ENCODE results near the gene MIDN. TPM values are rescaled to one million over a fixed set of nuclear protein-coding genes. Genes with fewer than 3 reads are reported as not detected.

MIDN gene
- total RNA-seq, 2 donors from 2014 or later, result 87.1 to 113 TPM

DNA sequence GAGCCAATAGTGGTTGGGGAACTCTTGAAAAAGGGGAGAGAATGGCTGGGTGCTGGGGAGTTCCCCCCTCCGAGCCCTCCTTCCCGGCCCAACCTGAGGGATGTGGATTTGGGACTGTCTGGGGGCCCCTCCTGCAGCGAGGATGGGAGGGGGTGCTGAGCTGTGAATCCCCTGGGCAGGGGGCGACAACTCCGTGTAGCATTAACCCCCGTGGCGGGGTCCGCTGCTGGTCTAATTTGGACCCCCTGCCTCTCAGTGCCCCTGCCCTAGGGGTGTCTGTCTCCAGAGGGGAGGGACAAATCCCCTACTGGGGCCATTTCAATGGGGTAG is 9.7 kb downstream of the MIDN start:
- no peaks in the 10 kb centered on the region for H3K27me3 Mint-ChIP-seq

DNA sequence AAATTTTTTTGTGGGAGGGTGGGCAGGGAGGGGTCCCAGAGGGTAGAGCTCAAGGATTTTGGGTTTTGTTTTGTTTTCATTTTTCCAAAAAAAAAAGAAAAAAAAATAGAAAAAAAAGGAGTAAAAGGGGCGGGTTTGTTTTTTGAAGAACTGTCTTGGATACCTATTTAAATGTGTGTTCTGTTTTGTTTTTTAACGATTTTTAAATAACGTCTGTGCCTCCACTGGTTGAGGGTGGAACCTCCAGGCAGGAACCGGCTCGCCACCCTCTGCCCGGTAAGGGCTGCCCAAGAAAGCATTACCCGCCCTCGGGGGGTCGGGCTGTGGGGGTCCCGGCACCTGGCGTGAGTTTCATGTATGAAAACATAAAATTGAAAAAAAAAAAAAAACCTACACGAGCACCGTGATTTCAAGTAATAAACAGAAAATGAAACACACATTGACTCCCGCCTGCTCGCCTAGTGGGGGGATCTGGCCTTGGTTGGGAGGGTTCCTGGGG is 10.4 kb downstream of the MIDN start:
- DNase-seq (no peak), ATAC-seq (no peak)
- H3K9me3 ChIP-seq (ENCODE audit: control insufficient read depth, low read length, poor library complexity, severe bottlenecking), result no peaks in the 10 kb centered on the region
- H3K36me3 Mint-ChIP-seq (ENCODE audit: low read depth), result peaks cover 2% of the 10 kb centered on the region
- H3K4me1 Mint-ChIP-seq, result peaks cover 37% of the 10 kb centered on the region
- H3K27me3 Mint-ChIP-seq, result no peaks in the 10 kb centered on the region
- H3K4me3 Mint-ChIP-seq, result peak overlapping the region; percentile 94
- H3K27ac Mint-ChIP-seq, result peak overlapping the region; percentile 96

More for the DNA sequence above, 9.7 kb downstream of the MIDN start:
- ATAC-seq (no peak), DNase-seq (no peak)
- peak overlapping the region; percentile 96 for H3K27ac Mint-ChIP-seq
- H3K9me3 ChIP-seq (ENCODE audit: control insufficient read depth, low read length, poor library complexity, severe bottlenecking), result no peaks in the 10 kb centered on the region
- peaks cover 37% of the 10 kb centered on the region for H3K4me1 Mint-ChIP-seq
- H3K4me3 Mint-ChIP-seq, result peak overlapping the region; percentile 94
- H3K36me3 Mint-ChIP-seq (ENCODE audit: low read depth), result peaks cover 2% of the 10 kb centered on the region

DNA sequence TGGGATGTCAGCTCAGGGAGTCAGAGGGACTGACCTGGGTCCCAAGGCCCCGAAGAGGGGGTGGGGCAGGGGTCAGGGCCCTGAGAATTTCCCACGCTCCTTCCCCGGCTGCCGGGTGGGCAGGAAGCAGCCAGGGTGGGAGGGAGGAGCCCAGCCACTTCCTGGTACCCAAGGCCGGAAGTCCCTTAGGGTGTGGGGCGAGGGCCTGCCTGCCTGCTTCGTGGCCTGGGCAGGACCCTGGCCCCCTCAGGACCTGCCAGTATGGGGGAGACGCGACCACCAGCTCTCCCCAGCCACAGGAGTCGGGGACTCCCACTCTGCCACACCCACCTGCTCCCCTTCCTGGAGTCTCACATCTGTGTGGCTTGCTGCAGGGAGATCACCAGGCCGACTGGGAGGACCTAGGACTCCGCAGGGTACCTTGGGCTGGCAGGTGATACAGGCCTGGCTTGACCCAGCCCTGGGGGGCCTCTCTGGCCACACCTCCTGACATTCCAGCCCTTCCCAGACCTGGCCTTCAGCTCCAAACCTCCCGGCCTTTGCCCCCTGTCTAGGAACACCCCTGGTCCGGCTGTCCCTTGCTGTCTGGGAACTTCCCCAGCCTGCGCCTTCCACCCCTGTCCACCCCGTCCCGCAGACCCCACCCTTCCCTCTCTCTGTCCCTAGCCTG is 11.0 kb downstream of the MIDN start:
- Mint-ChIP-seq H3K27me3 (no peaks in the 10 kb centered on the region), H3K4me1 (peaks cover 37% of the 10 kb centered on the region), H3K27ac (peak overlapping the region; percentile 96), H3K36me3 (ENCODE audit: low read depth) (peaks cover 2% of the 10 kb centered on the region), H3K4me3 (peak overlapping the region; percentile 94)
- ATAC-seq (peak; percentile 35), DNase-seq (peak; percentile 42 to 58 (median 56))
- H3K9me3 ChIP-seq (ENCODE audit: control insufficient read depth, low read length, poor library complexity, severe bottlenecking), result no peaks in the 10 kb centered on the region

DNA sequence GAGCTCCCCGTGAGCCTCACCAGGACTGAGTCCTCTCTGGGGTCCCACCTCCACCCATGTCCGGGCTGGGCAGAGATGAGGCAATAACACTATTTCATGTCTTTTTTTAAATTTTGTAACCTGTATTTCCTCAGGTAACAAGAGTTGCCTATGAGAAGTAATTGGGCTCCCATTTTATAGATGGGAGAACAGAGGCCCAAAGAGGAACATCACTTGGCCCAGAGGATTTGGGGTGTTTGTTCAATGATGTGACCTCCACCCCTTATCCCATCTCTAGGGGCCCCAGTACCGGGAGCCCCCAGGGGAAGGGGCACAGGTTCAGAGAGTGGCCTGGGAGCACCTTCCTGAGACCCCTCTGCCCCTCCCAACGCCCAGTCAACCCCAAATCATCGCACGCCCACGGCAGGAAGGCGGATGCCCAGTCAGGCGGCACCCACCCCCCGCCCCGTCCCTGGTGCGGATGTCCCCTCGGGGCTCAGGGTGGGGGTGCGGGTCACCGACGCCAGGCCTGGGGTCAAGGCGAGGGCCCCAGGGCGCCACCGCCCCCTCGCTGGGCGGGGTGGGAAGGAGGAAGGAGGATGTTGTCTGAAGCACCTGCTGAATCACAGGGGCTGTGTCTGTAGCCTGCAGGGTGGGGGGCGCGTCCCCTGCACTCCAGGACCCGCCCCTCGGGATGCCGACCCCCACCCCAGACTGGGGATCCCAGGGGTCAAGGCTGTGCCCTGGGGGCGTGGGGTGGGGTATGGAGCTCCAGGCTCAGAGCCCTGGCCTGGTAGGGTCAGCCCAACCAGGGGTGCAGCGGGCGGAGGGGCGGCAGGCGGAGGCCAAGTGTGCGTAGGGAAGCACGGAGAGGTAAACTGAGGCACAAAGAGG is 11.7 kb downstream of the MIDN start:
- Mint-ChIP-seq H3K36me3 (ENCODE audit: low read depth) (peaks cover 2% of the 10 kb centered on the region), H3K4me1 (peaks cover 42% of the 10 kb centered on the region), H3K27ac (peak overlapping the region; percentile 96), H3K27me3 (no peaks in the 10 kb centered on the region), H3K4me3 (peak overlapping the region; percentile 94)
- peak; percentile 6 for ATAC-seq
- H3K9me3 ChIP-seq (ENCODE audit: control insufficient read depth, low read length, poor library complexity, severe bottlenecking), result no peaks in the 10 kb centered on the region
- peak in 2 of 3 donors; percentile 42 to 50 for DNase-seq

DNA sequence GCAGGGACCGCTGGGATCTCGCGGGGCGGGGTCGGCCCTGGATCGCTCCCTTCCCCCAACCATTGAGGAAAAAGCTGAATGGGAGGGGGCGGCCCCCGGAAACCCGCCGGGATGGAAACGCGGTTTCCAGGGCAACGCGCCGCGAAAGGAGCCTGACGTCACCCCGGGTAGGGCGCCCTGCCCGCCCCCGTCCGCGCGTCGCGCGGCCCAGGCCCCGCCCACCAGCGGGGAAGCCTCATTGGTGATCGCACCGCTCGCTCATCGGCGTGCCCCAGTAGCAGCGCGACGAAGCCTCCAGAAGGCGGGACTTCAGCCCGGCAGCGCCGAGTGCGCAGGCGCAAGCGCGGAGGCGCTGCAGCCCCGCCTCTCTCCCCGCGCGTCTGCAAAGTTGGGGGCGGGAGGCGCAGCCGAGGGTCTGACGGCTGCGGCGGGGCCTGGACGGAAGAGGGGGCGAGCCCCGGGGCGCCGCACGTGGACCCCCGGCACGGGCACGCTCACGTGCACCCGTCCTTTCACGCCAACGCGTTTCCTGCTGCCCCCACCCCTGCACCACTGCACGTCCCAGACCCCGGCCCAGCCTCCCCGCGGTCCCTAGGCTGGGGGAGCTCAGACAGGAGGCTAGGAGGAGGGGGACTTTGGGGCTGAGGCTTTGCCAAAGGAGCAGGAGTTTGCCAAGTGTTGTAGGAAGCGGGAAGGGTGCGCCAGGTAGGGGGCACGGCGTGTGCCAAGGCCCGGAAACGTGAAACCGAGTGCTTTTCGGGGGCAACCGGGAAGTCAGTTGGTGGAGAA is 12.6 kb downstream of the MIDN start:
- peaks cover 47% of the 10 kb centered on the region for H3K4me1 Mint-ChIP-seq
- no peaks in the 10 kb centered on the region for H3K27me3 Mint-ChIP-seq
- DNase-seq, result peak; percentile 96 to 98 (median 98)
- peaks cover 2% of the 10 kb centered on the region for H3K36me3 Mint-ChIP-seq (ENCODE audit: low read depth)
- peak overlapping the region; percentile 94 for H3K4me3 Mint-ChIP-seq
- H3K9me3 ChIP-seq (ENCODE audit: control insufficient read depth, low read length, poor library complexity, severe bottlenecking), result no peaks in the 10 kb centered on the region
- peak overlapping the region; percentile 96 for H3K27ac Mint-ChIP-seq
- ATAC-seq, result peak; percentile 85

DNA sequence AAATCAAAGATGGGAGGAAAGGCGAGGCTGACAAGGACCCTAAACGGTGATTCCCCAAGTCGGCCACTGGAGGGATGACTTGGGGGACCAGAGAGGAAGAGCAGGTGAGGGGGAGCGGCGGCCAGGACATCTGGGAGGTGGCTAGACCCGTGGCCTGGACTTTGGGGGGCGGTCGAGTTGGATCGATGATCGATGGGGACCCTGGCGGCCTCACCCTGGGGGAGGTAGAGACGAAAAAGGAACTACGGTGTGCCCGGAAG is 13.1 kb downstream of the MIDN start:
- no peaks in the 10 kb centered on the region for H3K27me3 Mint-ChIP-seq
- H3K4me1 Mint-ChIP-seq, result peaks cover 47% of the 10 kb centered on the region
- no peak for DNase-seq
- peak overlapping the region; percentile 94 for H3K4me3 Mint-ChIP-seq
- peaks cover 2% of the 10 kb centered on the region for H3K36me3 Mint-ChIP-seq (ENCODE audit: low read depth)
- no peaks in the 10 kb centered on the region for H3K9me3 ChIP-seq (ENCODE audit: control insufficient read depth, low read length, poor library complexity, severe bottlenecking)
- ATAC-seq, result no peak
- peak overlapping the region; percentile 96 for H3K27ac Mint-ChIP-seq

DNA sequence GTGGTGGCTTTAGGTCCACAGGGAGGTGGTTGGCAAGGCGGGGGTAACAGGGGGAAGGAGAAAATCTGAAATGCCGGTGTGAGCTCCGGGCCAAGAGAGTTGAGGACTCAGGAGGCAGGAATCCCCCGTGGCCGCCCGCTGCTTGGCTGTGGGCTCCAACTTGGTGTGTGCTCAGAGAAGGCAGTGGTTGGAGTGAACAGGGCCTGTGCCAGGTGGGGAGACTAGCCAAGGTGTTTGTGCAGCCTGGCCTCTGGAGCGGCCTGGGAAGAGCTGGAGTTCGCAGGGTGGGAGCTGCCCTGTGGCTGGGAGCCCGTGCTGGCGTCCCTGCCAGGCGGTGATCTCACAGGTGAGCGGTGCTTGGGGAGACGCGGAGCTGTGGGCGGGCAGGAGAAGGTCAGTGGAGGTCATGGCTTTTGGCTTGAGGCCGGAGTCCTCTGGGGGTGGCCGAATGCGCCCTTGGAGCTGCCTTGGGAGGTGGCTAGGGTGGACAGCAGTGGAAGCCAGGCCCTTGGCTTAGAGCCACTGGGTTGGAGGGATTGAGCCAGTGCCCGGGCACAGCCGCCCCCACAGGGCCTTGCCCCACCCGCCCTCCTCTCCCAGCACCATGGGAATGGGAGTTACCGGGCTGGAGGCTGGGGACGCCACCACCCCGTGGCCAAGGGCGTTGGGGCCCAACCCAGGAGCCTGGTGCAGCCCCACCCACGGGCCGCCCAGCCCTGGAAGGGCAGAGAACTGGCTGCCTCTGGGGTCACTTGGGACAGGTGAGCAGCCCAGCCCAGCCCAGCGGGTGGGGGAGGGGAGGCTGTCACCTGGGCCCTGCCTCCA is 13.6 kb downstream of the MIDN start:
- peak overlapping the region; percentile 94 for H3K4me3 Mint-ChIP-seq
- peaks cover 2% of the 10 kb centered on the region for H3K36me3 Mint-ChIP-seq (ENCODE audit: low read depth)
- ATAC-seq, result peak; percentile 12
- H3K9me3 ChIP-seq (ENCODE audit: control insufficient read depth, low read length, poor library complexity, severe bottlenecking), result no peaks in the 10 kb centered on the region
- H3K4me1 Mint-ChIP-seq, result peaks cover 47% of the 10 kb centered on the region
- H3K27ac Mint-ChIP-seq, result peak overlapping the region; percentile 96
- DNase-seq, result peak in 2 of 3 donors; percentile 46 to 61
- no peaks in the 10 kb centered on the region for H3K27me3 Mint-ChIP-seq

DNA sequence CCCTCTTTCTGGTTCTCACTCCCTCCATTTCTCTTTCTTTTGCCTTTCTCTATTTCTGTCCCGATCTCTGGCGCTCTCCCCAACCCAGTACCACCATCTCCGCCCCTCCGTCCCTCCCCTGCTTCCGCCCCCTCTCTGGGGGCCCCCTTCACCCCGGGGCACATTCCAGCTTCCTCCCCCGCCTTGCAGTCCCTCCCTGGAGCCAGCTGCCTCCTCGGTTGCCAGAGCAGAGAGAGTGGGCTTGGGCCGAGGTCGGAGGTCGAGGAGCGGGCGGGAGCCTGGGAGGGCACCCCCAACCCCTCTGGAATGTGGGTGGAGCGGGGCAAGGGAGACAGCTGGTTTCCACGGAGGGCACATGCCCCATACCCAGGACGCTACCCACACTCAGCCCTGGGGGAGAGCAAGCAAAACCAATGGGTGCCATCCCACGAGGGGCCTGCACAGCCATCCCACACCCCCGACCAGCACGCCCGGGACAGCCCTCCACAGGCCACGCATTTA is 14.3 kb downstream of the MIDN start:
- ATAC-seq (no peak), DNase-seq (no peak)
- no peaks in the 10 kb centered on the region for H3K36me3 Mint-ChIP-seq (ENCODE audit: low read depth)
- H3K4me1 Mint-ChIP-seq, result peaks cover 47% of the 10 kb centered on the region
- peak overlapping the region; percentile 96 for H3K27ac Mint-ChIP-seq
- H3K9me3 ChIP-seq (ENCODE audit: control insufficient read depth, low read length, poor library complexity, severe bottlenecking), result no peaks in the 10 kb centered on the region
- peak overlapping the region; percentile 67 for H3K4me3 Mint-ChIP-seq
- no peaks in the 10 kb centered on the region for H3K27me3 Mint-ChIP-seq

DNA sequence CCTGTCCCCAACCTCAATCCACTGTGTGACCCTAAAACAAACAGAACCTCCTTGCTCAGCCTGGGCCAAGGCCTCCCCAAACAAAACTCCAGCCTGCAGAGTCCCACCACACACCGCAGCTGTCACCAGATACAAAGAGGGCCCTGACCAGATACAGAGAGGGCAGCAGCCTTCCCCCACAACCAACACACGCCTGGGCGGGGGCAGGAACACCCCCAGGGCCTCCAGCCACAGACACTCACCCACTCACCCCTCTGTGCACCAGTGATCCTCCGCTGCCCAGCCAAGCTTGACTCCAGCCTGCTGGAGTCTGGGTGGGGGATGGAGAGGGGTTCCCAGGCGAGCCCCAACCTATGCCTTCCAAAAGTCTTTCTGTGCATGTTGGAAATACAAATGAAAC is 14.8 kb downstream of the MIDN start:
- peak overlapping the region; percentile 67 for H3K4me3 Mint-ChIP-seq
- no peak for ATAC-seq
- peaks cover 43% of the 10 kb centered on the region for H3K4me1 Mint-ChIP-seq
- no peak for DNase-seq
- no peaks in the 10 kb centered on the region for H3K27me3 Mint-ChIP-seq
- no peaks in the 10 kb centered on the region for H3K9me3 ChIP-seq (ENCODE audit: control insufficient read depth, low read length, poor library complexity, severe bottlenecking)
- no peaks in the 10 kb centered on the region for H3K36me3 Mint-ChIP-seq (ENCODE audit: low read depth)
- peak overlapping the region; percentile 96 for H3K27ac Mint-ChIP-seq

DNA sequence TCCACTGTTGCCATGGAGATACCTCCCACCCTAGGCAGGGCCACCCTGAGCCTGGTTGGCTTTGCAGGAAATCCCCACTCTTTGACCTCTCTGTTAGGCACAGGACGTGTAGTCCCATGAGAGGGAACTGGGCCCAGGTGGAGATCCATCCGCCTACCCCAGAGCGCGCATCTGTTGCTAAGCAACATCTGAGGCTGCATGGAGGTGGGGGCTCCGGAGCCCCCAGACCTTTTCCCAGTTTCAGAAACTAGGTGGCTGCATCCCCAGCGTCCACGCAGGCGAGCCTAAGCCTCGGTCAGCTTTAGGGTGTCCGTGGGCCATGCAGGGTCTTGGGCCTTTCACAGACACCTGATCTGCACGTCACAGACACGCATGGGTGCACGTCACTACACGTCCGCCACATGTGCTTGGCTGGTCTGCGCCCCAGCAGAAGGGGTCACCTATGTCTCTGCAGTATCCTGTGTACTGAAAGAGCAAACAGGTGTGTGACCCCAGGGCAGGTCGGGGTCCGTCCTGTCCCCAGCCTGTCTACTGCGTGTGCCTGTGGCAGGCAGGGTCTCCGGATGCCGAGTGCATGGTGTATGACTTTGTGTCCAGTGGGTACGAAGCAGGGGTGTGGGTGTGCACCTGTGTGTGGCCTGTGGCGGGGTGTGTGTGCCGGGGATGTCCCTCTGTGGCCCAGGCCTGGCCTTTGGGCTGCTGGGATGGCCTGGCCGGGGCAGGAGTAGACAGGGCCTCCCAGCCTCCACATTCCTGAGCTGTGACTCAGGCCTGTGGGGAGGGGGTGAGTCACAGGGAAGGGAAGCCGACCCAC is 16.6 kb downstream of the MIDN start:
- peak overlapping the region; percentile 13 for H3K4me3 Mint-ChIP-seq
- H3K27me3 Mint-ChIP-seq, result no peaks in the 10 kb centered on the region
- H3K4me1 Mint-ChIP-seq, result peaks cover 38% of the 10 kb centered on the region
- no peak for ATAC-seq
- H3K27ac Mint-ChIP-seq, result peak overlapping the region; percentile 39
- DNase-seq, result no peak
- H3K9me3 ChIP-seq (ENCODE audit: control insufficient read depth, low read length, poor library complexity, severe bottlenecking), result no peaks in the 10 kb centered on the region
- no peaks in the 10 kb centered on the region for H3K36me3 Mint-ChIP-seq (ENCODE audit: low read depth)

DNA sequence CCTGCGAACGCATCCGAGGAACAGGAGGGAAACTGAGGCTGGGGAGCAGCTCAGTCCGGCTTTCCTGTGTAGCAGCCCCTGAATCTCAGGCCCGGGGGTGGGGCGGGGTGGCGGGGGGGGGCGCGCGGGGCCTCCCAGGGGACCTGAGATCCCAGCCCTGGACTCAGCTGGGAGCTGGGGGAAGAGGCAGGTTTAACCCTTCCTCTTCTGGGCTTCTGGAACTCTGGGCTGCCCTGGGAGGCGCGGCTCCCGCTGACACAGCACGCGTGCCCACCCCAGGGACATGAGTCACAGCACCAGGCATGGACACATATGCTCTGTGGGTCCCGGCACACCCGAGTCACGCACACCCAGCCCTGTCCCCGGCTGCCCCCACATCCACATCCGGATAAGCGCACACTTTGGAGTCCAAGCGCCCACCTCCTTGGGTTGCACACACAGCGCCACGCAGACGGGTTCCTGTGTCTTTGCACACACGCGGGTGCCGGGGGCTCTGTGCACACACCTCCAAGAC is 17.3 kb downstream of the MIDN start:
- H3K4me3 Mint-ChIP-seq, result peak overlapping the region; percentile 13
- peak overlapping the region; percentile 39 for H3K27ac Mint-ChIP-seq
- peaks cover 43% of the 10 kb centered on the region for H3K4me1 Mint-ChIP-seq
- no peak for ATAC-seq
- H3K27me3 Mint-ChIP-seq, result no peaks in the 10 kb centered on the region
- peak in 1 of 3 donors; percentile 33 for DNase-seq
- H3K9me3 ChIP-seq (ENCODE audit: control insufficient read depth, low read length, poor library complexity, severe bottlenecking), result no peaks in the 10 kb centered on the region
- H3K36me3 Mint-ChIP-seq (ENCODE audit: low read depth), result no peaks in the 10 kb centered on the region
